Measurements from ENCODE around the gene TEDC2. TPM values are rescaled to one million over a fixed set of nuclear protein-coding genes. Genes with fewer than 3 reads are reported as not detected.

The TEDC2 gene
- total RNA-seq, 4 donors from 2014 or later: 0.83 to 0.96 TPM; not detected in 2

GRCh38 chr16:2452650-2453049 is 7.3 kb upstream of the TEDC2 start:
- H3K9me3 ChIP-seq: no peaks in the 10 kb centered on the region
- H3K4me3 ChIP-seq (replicated peaks in 1 of 3): no peak overlapping the region
- H3K4me1 ChIP-seq: no peaks in the 10 kb centered on the region
- no peak overlapping the region for H3K27ac ChIP-seq
- TF ChIP-seq POLR2A (IDR thresholded peaks at IDR 0.05): no peak
- no peak for TF ChIP-seq CTCF (IDR thresholded peaks at IDR 0.05)
- 96 to 97% methylated on average over 8 of the region's 8 CpGs for WGBS, 2 donors
- DNase-seq: no peak
- H3K27me3 ChIP-seq: no peaks in the 10 kb centered on the region
- H3K36me3 ChIP-seq: no peaks in the 10 kb centered on the region
- intact Hi-C loops (cut with DNase I): no loop called here

- intact Hi-C loops (cut with DNase I): no loop called here
- no peak overlapping the region for H3K4me3 ChIP-seq (replicated peaks in 1 of 3)
- 93 to 94% methylated on average over 24 to 28 of the region's 28 CpGs for WGBS, 2 donors
- H3K27ac ChIP-seq: no peak overlapping the region
- no peaks in the 10 kb centered on the region for H3K9me3 ChIP-seq
- TF ChIP-seq POLR2A (IDR thresholded peaks at IDR 0.05): no peak
- TF ChIP-seq CTCF (IDR thresholded peaks at IDR 0.05): no peak
- DNase-seq: no peak
- H3K27me3 ChIP-seq: no peaks in the 10 kb centered on the region
- H3K36me3 ChIP-seq: no peaks in the 10 kb centered on the region
- H3K4me1 ChIP-seq: peaks cover 11% of the 10 kb centered on the region in 2 donors
Measured at GRCh38 chr16:2455081-2455845, 4.6 kb upstream of the TEDC2 start.

- 95 to 98% methylated on average over 10 to 17 of the region's 21 CpGs for WGBS, 2 donors
- no peak for DNase-seq
- intact Hi-C loops (cut with DNase I): no loop called here
- H3K36me3 ChIP-seq: no peaks in the 10 kb centered on the region
- peaks cover 13 to 14% of the 10 kb centered on the region in 2 donors for H3K4me1 ChIP-seq
- H3K4me3 ChIP-seq (replicated peaks in 1 of 3): no peak overlapping the region
- no peaks in the 10 kb centered on the region for H3K27me3 ChIP-seq
- no peaks in the 10 kb centered on the region for H3K9me3 ChIP-seq
- H3K27ac ChIP-seq: no peak overlapping the region
- TF ChIP-seq CTCF (IDR thresholded peaks at IDR 0.05) (no peak), POLR2A (IDR thresholded peaks at IDR 0.05) (no peak)
Measured at GRCh38 chr16:2456551-2457153, 3.3 kb upstream of the TEDC2 start.

- intact Hi-C loops (cut with DNase I): no loop called here
- H3K27ac ChIP-seq: no peak overlapping the region
- DNase-seq: no peak
- WGBS, 2 donors: 85% methylated on average over 13 of the region's 13 CpGs
- H3K9me3 ChIP-seq: no peaks in the 10 kb centered on the region
- H3K4me3 ChIP-seq (replicated peaks in 1 of 3): no peak overlapping the region
- no peaks in the 10 kb centered on the region for H3K36me3 ChIP-seq
- TF ChIP-seq POLR2A (IDR thresholded peaks at IDR 0.05) (no peak), CTCF (IDR thresholded peaks at IDR 0.05) (no peak)
- H3K27me3 ChIP-seq: no peaks in the 10 kb centered on the region
- peaks cover 13 to 14% of the 10 kb centered on the region in 2 donors for H3K4me1 ChIP-seq
Measured at GRCh38 chr16:2457267-2457666, 2.6 kb upstream of the TEDC2 start.

- WGBS, 2 donors: 71 to 77% methylated on average over 7 of the region's 7 CpGs
- peaks cover 13 to 14% of the 10 kb centered on the region in 2 donors for H3K4me1 ChIP-seq
Measured at GRCh38 chr16:2457946-2458345, 2.0 kb upstream of the TEDC2 start.

More at GRCh38 chr16:2457946-2458345, 2.0 kb upstream of the TEDC2 start:
- TF ChIP-seq POLR2A (IDR thresholded peaks at IDR 0.05): no peak
- Histone ChIP-seq H3K27me3 (no peaks in the 10 kb centered on the region), H3K27ac (no peak overlapping the region), H3K9me3 (no peaks in the 10 kb centered on the region), H3K36me3 (no peaks in the 10 kb centered on the region), H3K4me3 (replicated peaks in 1 of 3) (no peak overlapping the region)
- DNase-seq: no peak
- intact Hi-C loops (cut with DNase I): no loop called here
